H1 (cell line): ENCODE results near the gene CDKN2B. TPM values are rescaled to one million over a fixed set of nuclear protein-coding genes. Genes with fewer than 3 reads are reported as not detected.

Experiments used
- BCL11A ChIP-seq, 2 experiments: IDR thresholded peaks; one replicate each; pipeline ENCODE4 v1.6.1; 2011; ENCODE audit warnings: low read depth in 2 of 2, low read length in 2 of 2, mild to moderate bottlenecking in 2 of 2
- CBX5 ChIP-seq: fragments of 300-800, 300-1000 bp; sonication (generic); IDR thresholded peaks from 2 replicates; pipeline ENCODE4 v1.7.1; 2016; ENCODE audit warnings: antibody characterized with exemption, low read length, low read depth
- CHD2 ChIP-seq: IDR thresholded peaks from 2 replicates; pipeline ENCODE4 v1.6.1; 2012; ENCODE audit warnings: low read length, improper control_type of control experiment
- CREB1 ChIP-seq: IDR thresholded peaks from 2 replicates; pipeline ENCODE4 v1.6.1; 2012; ENCODE audit warnings: inconsistent platforms
- CTBP2 ChIP-seq: IDR thresholded peaks from 2 replicates; pipeline ENCODE4 v1.7.0; 2011; ENCODE audit warnings: borderline replicate concordance, mild to moderate bottlenecking, moderate library complexity, mixed read lengths, low read length; ENCODE audit not compliant: insufficient read depth, insufficient read length
- EGR1 ChIP-seq: IDR thresholded peaks from 2 replicates; pipeline ENCODE4 v1.6.1; 2011; ENCODE audit warnings: low read depth, low read length, borderline replicate concordance
- EZH2 ChIP-seq: fragments of 200-600 bp; sonication (generic); IDR thresholded peaks from 2 replicates; pipeline ENCODE4 v1.7.1; 2012; ENCODE audit warnings: low read depth, mild to moderate bottlenecking, moderate library complexity, low read length, inconsistent platforms; ENCODE audit not compliant: severe bottlenecking
- GABPA ChIP-seq: IDR thresholded peaks from 2 replicates; pipeline ENCODE4 v1.6.1; 2011; ENCODE audit warnings: mild to moderate bottlenecking, low read length, moderate library complexity, borderline replicate concordance; ENCODE audit not compliant: insufficient read depth
- KDM4A ChIP-seq: IDR thresholded peaks from one replicate; pipeline ENCODE4 v1.7.1; 2012; ENCODE audit warnings: low read depth, mild to moderate bottlenecking, moderate library complexity, low read length, inconsistent platforms; ENCODE audit not compliant: severe bottlenecking
- MAFK ChIP-seq: IDR thresholded peaks from 2 replicates; pipeline ENCODE4 v1.6.1; 2012; ENCODE audit warnings: low read depth, mild to moderate bottlenecking, improper control_type of control experiment, low read length
- NANOG ChIP-seq: IDR thresholded peaks from 2 replicates; pipeline ENCODE4 v1.6.1; 2011; ENCODE audit warnings: low read length, low read depth, mild to moderate bottlenecking, inconsistent platforms; ENCODE audit not compliant: insufficient read depth, poor library complexity, severe bottlenecking
- POU5F1 ChIP-seq: IDR thresholded peaks from 2 replicates; pipeline ENCODE4 v1.6.1; 2011; ENCODE audit warnings: low read depth, mild to moderate bottlenecking, low read length, moderate library complexity
- RAD21 ChIP-seq, 2 experiments: IDR thresholded peaks in 1 of 2; conservative IDR thresholded peaks in 1 of 2; 2 replicates each; pipeline ENCODE4 v1.6.1; 2011; ENCODE audit warnings: low read depth in 2 of 2, low read length in 2 of 2, improper control_type of control experiment in 1 of 2, inconsistent platforms in 1 of 2, mild to moderate bottlenecking in 1 of 2, moderate library complexity in 1 of 2
- SP4 ChIP-seq: IDR thresholded peaks from 2 replicates; pipeline ENCODE4 v1.6.1; 2012; ENCODE audit warnings: low read length, inconsistent platforms
- SRF ChIP-seq: IDR thresholded peaks from 2 replicates; pipeline ENCODE4 v1.6.1; 2011; ENCODE audit warnings: mild to moderate bottlenecking, low read depth, low read length, moderate library complexity
- SUZ12 ChIP-seq: fragments of 200-600 bp; sonication (generic); IDR thresholded peaks from 2 replicates; pipeline ENCODE4 v1.6.1; 2012; ENCODE audit warnings: mild to moderate bottlenecking, inconsistent platforms, low read length, moderate library complexity, mixed read lengths
- TEAD4 ChIP-seq: IDR thresholded peaks from 2 replicates; pipeline ENCODE4 v1.6.1; 2012; ENCODE audit warnings: low read depth, low read length, inconsistent platforms, mixed read lengths
- YY1 ChIP-seq: IDR thresholded peaks from 2 replicates; pipeline ENCODE4 v1.6.1; 2011; ENCODE audit warnings: low read depth, mild to moderate bottlenecking, low read length
- ZNF274 ChIP-seq: IDR thresholded peaks from 2 replicates; pipeline ENCODE4 v1.7.0; 2012; ENCODE audit warnings: low read length, borderline replicate concordance; ENCODE audit errors: extremely low read depth
- polyA plus RNA-seq, 7 experiments: library from polyadenylated mRNA; depleted of rRNA in 3 of 7; stranded (reverse) in 5 of 7; unstranded in 2 of 7; fragments of >200 nt in 5 of 7; fragments of 200-250 nt in 2 of 7; gene quantifications; 1 replicate in 5 of 7; 2 replicates in 1 of 7; 4 replicates in 1 of 7; pipeline versions ENCODE4 v1.2.1 to v1.2.3, GENCODE V29; 2011 to 2013; ENCODE audit warnings: missing spikeins in 2 of 7, mixed read lengths in 2 of 7
- total RNA-seq: library from RNA; stranded (reverse); fragmentation: NEBNext Ultra II Directional; extraction: Animal tissue kit (Norgen Biotek cat#: 25700); gene quantifications from 2 replicates; pipeline ENCODE4 v1.2.1, GENCODE V29; 2021
- TF ChIP-seq, protein P1 (sequence below): IDR thresholded peaks from 2 replicates; pipeline ENCODE4 v1.6.1; 2011; ENCODE audit warnings: low read depth, mild to moderate bottlenecking, low read length; ENCODE audit not compliant: insufficient read depth
- TF ChIP-seq, protein P2 (sequence below): IDR thresholded peaks from 2 replicates; pipeline ENCODE4 v1.6.1; 2011; ENCODE audit warnings: low read length, improper control_type of control experiment

The CDKN2B gene
- total and polyA plus RNA-seq, 2 of the 8 experiments (the other 6 are each of a cell fraction or from before 2014, with no cell fraction given), result 0.20 to 0.88 TPM

DNA sequence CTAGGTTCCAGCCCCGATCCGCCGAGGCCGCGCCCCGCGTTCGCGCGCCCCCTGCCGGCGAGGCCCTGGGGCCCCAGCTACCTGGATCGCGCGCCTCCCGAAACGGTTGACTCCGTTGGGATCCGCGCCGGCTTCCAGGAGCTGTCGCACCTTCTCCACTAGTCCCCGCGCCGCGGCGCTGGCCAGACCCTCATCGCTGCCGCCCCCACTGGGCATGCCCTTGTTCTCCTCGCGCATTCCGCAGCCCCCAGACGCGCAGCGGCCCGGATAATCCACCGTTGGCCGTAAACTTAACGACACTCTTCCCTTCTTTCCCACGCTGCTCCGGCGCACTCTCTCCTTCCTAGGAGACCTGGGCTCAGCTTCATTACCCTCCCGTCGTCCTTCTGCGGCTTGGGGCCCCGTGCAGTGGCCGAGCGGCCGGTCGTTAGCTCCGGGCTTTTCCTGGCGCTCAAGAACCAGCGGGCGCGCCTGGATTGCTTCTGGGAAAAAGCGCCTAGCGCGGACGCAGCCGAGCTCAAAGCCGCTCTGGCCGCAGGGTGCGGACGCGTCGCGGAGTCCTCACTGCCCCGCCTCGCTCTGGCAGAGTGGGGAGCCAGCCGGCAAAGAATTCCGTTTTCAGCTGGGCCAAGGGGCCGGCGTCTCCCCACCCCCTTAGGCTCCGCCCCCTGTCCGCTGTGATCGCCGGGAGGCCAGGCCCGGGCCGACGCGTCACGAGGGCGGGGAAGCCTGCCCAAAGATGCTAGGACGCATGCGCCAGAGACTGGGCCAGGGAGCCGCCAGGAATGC, at the start of gene CDKN2B (continued):
- TF ChIP-seq POU5F1 (no peak), CTBP2 (no peak), MAFK (no peak), RAD21 (IDR thresholded peaks at IDR 0.05 in 1 of 2, conservative IDR thresholded peaks at IDR 0.05 in 1 of 2; ENCODE audit: low read depth in 2 of 2, low read length in 2 of 2) (peak; percentile 57 to 67), SRF (no peak), GABPA (no peak), EGR1 (no peak), TEAD4 (peak; percentile 44), ZNF274 (no peak), KDM4A (peak; percentile 98), NANOG (no peak), EZH2 (peak; percentile 55), CBX5 (no peak), CREB1 (peak; percentile 72), BCL11A (IDR thresholded peaks at IDR 0.05; ENCODE audit: low read depth in 2 of 2, low read length in 2 of 2) (no peak), SUZ12 (peak; percentile 62), YY1 (no peak), CHD2 (no peak), SP4 (no peak; the same call in 1 of the 2 replicates)
- TF ChIP-seq, protein P1, sequence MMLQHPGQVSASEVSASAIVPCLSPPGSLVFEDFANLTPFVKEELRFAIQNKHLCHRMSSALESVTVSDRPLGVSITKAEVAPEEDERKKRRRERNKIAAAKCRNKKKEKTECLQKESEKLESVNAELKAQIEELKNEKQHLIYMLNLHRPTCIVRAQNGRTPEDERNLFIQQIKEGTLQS, result no peak
- TF ChIP-seq, protein P2, sequence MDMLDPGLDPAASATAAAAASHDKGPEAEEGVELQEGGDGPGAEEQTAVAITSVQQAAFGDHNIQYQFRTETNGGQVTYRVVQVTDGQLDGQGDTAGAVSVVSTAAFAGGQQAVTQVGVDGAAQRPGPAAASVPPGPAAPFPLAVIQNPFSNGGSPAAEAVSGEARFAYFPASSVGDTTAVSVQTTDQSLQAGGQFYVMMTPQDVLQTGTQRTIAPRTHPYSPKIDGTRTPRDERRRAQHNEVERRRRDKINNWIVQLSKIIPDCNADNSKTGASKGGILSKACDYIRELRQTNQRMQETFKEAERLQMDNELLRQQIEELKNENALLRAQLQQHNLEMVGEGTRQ, result peak; percentile 50
